Measurements from ENCODE around the gene MED22.
"Not testable (repeated sequence)": the region's sequence is repeated elsewhere in the genome, so short reads cannot be mapped to it uniquely, and the experiment has no call there.

MED22 gene

GRCh38 chr9:133304158-133304470 lies 43.8 kb downstream of the MED22 start:
- no peaks in the 10 kb centered on the region for H3K9me3 Mint-ChIP-seq
- no peak overlapping the region for H3K27ac Mint-ChIP-seq
- ATAC-seq = no peak
- no peak overlapping the region for H3K4me3 Mint-ChIP-seq
- peaks cover under 1% of the 10 kb centered on the region for H3K27me3 Mint-ChIP-seq
- DNase-seq = no peak
- no peaks in the 10 kb centered on the region for H3K36me3 Mint-ChIP-seq (ENCODE audit: low read depth)
- H3K4me1 Mint-ChIP-seq = no peaks in the 10 kb centered on the region

DNA sequence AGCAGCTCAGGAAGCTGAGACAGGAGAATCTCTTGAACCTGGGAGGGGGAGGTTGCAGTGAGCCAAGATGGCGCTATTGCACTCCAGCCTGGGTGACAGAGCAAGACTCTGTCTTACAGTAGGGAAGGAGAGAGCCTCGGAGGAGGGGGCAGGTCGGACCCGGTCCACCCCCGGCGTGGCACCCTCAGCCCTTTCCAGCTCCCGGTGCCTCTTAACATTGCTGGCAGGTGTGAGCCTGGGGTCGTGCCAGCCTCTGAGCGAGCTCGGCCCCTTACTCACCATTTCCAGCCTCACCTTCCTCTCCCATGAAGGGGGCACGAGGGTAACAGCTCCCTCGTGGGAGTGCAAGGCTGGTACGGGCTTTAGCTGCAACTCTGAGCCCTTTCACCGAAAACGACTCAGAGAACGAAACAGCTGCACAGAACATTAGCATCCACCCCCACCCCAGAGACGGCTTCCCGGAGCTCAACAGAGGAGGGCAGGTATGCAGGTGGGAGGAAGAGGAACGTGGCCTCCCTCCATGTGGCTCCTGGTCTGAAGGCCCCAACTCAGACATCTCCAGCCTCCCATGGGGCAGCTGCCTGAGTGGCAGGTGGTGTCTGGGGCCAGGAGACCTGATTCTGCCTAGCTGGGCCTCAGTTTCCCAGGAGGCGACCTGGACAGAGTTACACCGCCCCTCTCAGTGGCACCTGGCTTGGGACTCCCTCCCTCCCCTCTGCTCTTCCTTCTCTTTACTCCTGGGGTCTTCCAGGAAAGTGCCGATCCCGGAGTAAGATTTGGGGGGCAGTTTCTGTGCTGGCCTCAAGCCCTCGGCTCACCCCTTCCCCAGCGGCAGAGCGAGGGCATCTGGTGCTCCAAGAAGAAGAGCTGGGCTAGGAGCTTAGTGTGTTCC lies 44.4 kb downstream of the MED22 start:
- H3K4me3 Mint-ChIP-seq = no peak overlapping the region
- no peaks in the 10 kb centered on the region for H3K4me1 Mint-ChIP-seq
- H3K36me3 Mint-ChIP-seq (ENCODE audit: low read depth) = no peaks in the 10 kb centered on the region
- H3K27me3 Mint-ChIP-seq = peaks cover 1% of the 10 kb centered on the region
- H3K27ac Mint-ChIP-seq = no peak overlapping the region
- DNase-seq (no peak), ATAC-seq (no peak)
- no peaks in the 10 kb centered on the region for H3K9me3 Mint-ChIP-seq

GRCh38 chr9:133301253-133302230 lies 46.4 kb downstream of the MED22 start:
- Mint-ChIP-seq H3K4me3 (no peak overlapping the region), H3K36me3 (ENCODE audit: low read depth) (no peaks in the 10 kb centered on the region), H3K27ac (no peak overlapping the region), H3K9me3 (no peaks in the 10 kb centered on the region), H3K4me1 (no peaks in the 10 kb centered on the region), H3K27me3 (peaks cover 5% of the 10 kb centered on the region)
- ATAC-seq = no peak
- no peak for DNase-seq

DNA sequence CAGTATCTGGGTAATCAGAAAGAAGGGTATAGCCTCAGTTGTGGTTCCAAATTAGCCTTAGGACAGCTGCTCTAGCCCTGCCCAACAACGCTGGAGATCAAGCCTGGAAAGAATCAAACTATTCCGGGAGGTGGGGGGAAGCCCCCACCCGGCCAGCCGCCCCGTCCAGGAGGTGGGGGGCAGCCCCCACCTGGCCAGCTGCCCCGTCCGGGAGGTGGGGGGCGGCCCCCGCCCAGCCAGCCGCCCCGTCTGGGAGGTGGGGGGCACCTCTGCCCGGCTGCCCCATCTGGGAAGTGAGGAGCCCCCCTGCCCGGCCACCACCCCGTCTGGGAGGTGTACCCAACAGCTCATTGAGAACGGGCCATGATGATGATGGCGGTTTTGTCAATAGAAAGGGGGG lies 47.9 kb downstream of the MED22 start:
- not testable (repeated sequence) for DNase-seq; H3K9me3 Mint-ChIP-seq; H3K36me3 Mint-ChIP-seq (ENCODE audit: low read depth); H3K27ac Mint-ChIP-seq; H3K27me3 Mint-ChIP-seq; H3K4me1 Mint-ChIP-seq; H3K4me3 Mint-ChIP-seq; ATAC-seq

DNA sequence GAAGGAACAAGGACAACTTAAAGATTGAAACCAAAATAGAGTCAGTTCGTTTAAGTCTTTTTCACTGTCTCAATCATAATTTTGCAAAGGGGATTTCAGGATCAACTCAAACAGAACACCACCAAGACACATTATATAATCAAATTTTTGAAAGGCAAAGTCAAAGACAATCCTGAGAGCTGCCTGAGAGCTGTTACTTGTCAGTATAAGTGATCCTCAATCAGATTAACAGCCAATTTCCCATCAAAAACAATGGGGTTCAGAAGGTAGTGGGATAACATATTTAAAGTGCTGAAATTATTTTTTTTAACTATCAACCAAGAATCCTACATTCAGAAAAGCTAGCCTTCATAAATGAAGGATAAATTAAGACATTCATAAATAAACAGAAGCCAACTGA lies 53.7 kb downstream of the MED22 start:
- peaks cover 6% of the 10 kb centered on the region for H3K36me3 Mint-ChIP-seq (ENCODE audit: low read depth)
- no peak overlapping the region for H3K27ac Mint-ChIP-seq
- no peaks in the 10 kb centered on the region for H3K4me1 Mint-ChIP-seq
- DNase-seq (no peak), ATAC-seq (no peak)
- H3K4me3 Mint-ChIP-seq = no peak overlapping the region
- H3K27me3 Mint-ChIP-seq = peaks cover 29% of the 10 kb centered on the region
- H3K9me3 Mint-ChIP-seq = peaks cover 28% of the 10 kb centered on the region

GRCh38 chr9:133290751-133291302 lies 57.1 kb downstream of the MED22 start:
- H3K9me3 Mint-ChIP-seq = peaks cover 28% of the 10 kb centered on the region
- no peak overlapping the region for H3K4me3 Mint-ChIP-seq
- no peak overlapping the region for H3K27ac Mint-ChIP-seq
- H3K36me3 Mint-ChIP-seq (ENCODE audit: low read depth) = peaks cover 6% of the 10 kb centered on the region
- ATAC-seq (no peak), DNase-seq (no peak)
- H3K4me1 Mint-ChIP-seq = no peaks in the 10 kb centered on the region
- peaks cover 24% of the 10 kb centered on the region for H3K27me3 Mint-ChIP-seq
